ENCODE measurements around the gene FAT2.

FAT2 gene

DNA sequence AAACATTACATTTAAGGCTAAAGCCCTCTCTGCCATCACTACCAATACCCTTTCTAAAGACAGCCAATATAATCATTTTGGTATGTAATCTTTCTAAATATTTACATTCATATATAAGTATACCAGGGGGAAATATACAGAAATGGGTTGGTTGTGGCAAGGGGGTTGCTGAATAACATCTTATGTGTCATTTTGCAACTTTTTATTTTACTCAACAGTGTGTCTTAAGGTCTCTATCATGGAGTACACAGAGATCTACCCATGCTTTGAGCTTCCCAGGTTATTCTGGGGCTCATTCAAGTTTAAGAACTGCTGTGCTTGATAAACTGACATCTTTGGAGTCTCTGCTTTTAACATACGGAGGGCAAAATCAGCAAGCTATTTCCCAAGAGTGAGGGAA, 7.4 kb upstream of the FAT2 start:
- ChIA-PET POLR2A (no interaction called here), CTCF (no interaction called here)
- no peak overlapping the region for H3K4me3 ChIP-seq (ENCODE audit: low read depth, low read length)
- no peak for DNase-seq (ENCODE audit: low read depth, low spot score)
- TF ChIP-seq, protein P1, sequence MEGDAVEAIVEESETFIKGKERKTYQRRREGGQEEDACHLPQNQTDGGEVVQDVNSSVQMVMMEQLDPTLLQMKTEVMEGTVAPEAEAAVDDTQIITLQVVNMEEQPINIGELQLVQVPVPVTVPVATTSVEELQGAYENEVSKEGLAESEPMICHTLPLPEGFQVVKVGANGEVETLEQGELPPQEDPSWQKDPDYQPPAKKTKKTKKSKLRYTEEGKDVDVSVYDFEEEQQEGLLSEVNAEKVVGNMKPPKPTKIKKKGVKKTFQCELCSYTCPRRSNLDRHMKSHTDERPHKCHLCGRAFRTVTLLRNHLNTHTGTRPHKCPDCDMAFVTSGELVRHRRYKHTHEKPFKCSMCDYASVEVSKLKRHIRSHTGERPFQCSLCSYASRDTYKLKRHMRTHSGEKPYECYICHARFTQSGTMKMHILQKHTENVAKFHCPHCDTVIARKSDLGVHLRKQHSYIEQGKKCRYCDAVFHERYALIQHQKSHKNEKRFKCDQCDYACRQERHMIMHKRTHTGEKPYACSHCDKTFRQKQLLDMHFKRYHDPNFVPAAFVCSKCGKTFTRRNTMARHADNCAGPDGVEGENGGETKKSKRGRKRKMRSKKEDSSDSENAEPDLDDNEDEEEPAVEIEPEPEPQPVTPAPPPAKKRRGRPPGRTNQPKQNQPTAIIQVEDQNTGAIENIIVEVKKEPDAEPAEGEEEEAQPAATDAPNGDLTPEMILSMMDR (IDR thresholded peaks at IDR 0.05; ENCODE audit: insufficient read depth, low read length, missing control alignments) = no peak

DNA sequence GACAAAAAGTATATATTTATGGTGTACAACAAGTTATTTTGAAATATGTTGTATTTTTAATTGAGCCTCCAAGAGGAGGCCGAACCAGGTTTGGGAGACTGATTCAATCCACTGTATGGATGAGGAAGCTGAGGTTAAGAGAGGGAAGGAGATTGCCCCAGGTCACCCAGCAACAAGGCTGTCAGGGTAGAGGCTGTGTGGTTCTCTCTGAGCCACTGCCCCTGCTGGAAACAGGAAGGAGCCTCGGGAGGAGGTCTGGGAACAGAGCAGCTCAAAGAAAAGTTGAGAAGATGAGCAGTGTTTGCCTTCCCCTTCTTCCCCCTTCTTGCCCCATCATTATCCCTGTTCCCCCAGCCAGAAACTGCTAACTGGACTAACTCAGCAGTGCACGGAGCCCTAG, 6.6 kb upstream of the FAT2 start:
- POLR2A ChIA-PET = no interaction called here
- TF ChIP-seq, protein P1 (IDR thresholded peaks at IDR 0.05; ENCODE audit: insufficient read depth, low read length, missing control alignments) = no peak
- CTCF ChIA-PET = no interaction called here
- H3K4me3 ChIP-seq (ENCODE audit: low read depth, low read length) = no peak overlapping the region
- no peak for DNase-seq (ENCODE audit: low read depth, low spot score)

DNA sequence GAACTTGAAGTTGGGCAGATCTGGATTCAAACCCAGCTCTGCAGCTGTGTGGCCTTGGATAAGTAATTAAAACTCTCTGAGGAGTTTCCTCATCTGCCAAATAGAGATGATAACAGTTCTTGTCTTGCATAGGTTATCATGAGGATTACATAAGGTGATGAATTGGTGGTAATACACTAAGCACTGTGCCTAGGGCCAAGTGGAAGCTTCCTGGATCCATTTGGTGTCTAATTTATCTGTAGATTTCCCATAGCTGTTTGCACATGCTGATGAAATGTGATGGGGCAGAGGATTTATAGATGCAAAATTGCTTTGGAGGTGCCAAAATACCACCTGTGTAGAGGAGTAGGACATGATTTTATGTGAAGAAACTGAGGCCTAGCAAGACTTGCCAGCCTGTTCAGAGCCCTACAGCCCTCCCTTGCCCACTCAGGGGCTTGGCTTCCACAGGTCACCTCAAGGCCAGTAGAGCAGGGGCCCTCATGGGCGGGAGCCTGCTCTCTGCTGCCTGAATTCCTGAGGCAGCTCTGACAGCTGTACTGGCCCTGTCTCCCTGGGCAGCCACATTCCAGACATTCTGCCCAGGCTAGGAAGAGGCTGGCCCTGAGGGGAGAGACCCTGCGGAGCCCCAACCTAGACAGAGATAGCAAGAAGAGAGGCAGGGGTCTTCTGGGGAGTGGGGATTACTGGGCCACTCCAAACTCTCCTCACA, 5.9 kb upstream of the FAT2 start:
- POLR2A ChIA-PET = no interaction called here
- CTCF ChIA-PET = interaction anchor here (1.4 kb wide), 1 partner anchor 55 kb away, joined by 6 read pairs; no protein-coding TSS in a partner anchor
- DNase-seq (ENCODE audit: low read depth, low spot score) = no peak
- TF ChIP-seq, protein P1 (IDR thresholded peaks at IDR 0.05; ENCODE audit: insufficient read depth, low read length, missing control alignments) = no peak
- H3K4me3 ChIP-seq (ENCODE audit: low read depth, low read length) = no peak overlapping the region

DNA sequence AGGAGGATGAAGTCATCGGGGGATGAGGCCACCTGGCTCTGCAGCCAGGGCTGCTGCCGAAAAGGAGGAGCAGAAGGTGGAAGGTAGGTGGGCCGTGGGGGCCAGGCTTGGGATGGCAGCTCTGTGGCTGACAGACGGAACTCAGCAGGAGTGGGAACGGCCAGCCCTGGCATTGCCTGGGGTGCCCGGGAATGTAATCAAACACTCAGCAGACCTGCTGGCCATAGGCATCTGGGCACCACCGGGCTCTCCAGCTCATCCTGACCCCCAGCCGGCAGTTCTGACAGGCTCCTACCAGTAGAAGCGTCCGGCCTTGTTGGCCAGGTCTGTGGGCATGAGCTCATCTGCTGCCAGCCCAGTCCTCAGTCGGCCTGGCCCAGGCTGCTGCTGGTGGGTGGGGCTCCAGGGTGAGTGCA, 4.3 kb upstream of the FAT2 start:
- TF ChIP-seq, protein P1 (IDR thresholded peaks at IDR 0.05; ENCODE audit: insufficient read depth, low read length, missing control alignments) = no peak
- DNase-seq (ENCODE audit: low read depth, low spot score) = no peak
- CTCF ChIA-PET = interaction anchor here (1.4 kb wide), 1 partner anchor 57 kb away, joined by 6 read pairs; no protein-coding TSS in a partner anchor
- no peak overlapping the region for H3K4me3 ChIP-seq (ENCODE audit: low read depth, low read length)
- POLR2A ChIA-PET = no interaction called here

DNA sequence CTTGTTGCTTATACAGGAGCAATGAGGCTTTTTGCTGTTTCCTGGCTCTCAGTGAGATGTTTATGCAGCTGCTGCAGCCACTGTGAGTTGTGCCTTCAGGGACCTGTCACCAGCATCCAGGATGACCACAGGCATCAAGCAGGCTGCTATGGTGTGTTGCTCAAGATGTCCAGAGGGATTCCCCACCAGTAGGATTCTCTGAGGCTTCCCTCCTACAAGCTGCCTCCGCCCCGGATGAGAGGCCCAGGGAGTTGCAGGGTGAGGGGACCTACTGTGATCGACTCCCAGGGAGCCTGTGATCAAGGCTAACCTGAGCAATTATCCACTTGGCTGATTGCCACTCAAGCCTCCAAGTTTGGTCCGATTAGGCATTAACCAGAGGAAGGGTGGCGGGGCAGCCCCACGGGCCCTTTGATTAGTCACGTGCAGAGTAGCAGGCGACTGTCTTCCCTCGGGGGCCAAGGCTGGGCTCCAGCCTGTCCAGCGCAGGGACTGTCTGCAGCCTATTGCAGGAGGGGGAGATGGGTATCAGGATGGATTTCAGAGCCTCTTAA, 1.8 kb upstream of the FAT2 start:
- TF ChIP-seq, protein P1 (IDR thresholded peaks at IDR 0.05; ENCODE audit: insufficient read depth, low read length, missing control alignments) = no peak
- POLR2A ChIA-PET = no interaction called here
- no peak overlapping the region for H3K4me3 ChIP-seq (ENCODE audit: low read depth, low read length)
- DNase-seq (ENCODE audit: low read depth, low spot score) = no peak
- CTCF ChIA-PET = no interaction called here

DNA sequence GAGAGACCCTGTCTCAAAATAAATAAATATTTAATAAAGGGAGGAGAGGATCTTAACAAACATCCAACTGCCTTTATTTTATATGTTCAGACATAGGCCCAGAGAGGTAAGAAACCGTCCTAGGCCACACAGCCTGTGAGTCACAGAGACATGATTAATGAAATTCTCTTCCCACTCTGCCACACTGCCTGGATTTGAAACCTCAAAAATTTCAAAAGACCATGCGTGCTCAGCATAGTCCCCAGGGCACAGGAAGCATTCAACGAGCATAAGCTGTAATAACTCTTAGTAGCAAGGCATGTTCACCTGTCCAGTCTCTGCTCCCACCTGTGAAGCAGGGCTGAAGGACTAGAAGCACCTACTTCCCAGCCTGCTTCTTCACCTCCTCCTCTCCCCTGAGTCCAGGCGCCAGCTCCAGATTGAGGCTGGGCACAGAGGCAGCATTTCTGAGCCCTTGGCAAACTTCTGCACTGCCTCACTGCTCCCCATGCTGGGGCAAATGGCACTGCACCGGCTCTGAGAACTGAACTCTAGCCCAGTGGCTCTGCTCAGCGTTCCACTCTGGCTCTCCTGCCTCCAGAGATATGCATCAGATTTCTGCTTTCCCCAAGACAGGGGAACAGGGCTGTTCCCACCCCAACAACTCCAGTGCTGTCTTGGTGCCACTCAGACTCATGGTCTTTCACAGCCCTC, 1.1 kb downstream of the FAT2 start:
- TF ChIP-seq, protein P1 (IDR thresholded peaks at IDR 0.05; ENCODE audit: insufficient read depth, low read length, missing control alignments) = no peak
- ChIA-PET POLR2A (no interaction called here), CTCF (no interaction called here)
- H3K4me3 ChIP-seq (ENCODE audit: low read depth, low read length) = no peak overlapping the region
- DNase-seq (ENCODE audit: low read depth, low spot score) = no peak

Data from AG04449 (cell line).